Measurements from ENCODE around the gene SEC11A.

Gene SEC11A

DNA sequence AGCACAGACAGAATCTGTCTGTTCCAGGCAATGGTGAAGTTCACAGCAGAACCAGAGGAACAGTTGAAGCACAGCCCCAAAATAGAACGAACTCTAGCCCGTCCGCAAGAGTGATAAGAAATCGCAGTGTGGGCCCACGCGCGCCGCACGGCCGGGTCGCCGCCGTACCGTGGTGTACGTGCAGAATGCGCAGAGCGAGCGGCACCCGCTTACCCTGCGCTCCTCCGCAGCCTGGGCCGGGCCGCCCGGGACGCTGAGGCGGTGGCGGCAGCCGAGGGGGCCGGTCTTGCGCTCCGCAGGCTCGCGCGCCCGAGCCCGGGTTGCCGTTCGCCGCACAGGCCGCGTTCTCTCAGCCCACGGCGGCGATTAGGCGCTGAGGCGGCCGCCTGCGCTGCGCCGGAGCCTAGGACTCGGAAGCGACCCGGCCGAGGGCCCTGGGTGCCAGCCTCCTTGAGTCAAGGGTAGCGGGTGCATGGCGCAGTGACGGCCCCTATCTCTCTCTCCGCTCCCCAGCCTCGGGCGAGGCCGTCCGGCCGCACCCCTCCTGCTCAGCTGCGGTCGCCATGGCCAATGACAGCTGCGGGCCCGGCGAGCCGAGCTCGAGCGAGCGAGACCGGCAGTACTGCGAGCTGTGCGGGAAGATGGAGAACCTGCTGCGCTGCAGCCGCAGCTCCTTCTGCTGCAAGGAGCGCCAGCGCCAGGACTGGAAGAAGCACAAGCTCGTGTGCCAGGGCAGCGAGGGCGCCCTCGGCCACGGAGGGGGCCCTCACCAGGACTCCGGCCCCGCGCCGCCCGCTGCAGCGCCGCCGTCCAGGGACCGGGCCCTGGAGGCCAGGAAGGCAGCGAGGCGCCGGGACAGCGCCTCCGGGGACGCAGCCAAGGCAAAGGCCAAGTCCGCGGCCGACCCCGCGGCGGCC, 82.4 kb downstream of the SEC11A start:
- Histone ChIP-seq H3K27ac (peak overlapping the region; percentile 86), H3K36me3 (peaks cover 9% of the 10 kb centered on the region), H3K4me1 (ENCODE audit: control insufficient read depth in 1 of 2, insufficient read depth in 1 of 2, low read depth in 1 of 2, low read length in 1 of 2) (peaks cover 37 to 41% of the 10 kb centered on the region in 2 experiments), H3K9me3 (no peaks in the 10 kb centered on the region), H3K4me3 (ENCODE audit: low read depth in 1 of 2, low read length in 1 of 2) (peak overlapping the region; percentile 72 to 75), H3K27me3 (no peaks in the 10 kb centered on the region)
- TF ChIP-seq, protein P1, sequence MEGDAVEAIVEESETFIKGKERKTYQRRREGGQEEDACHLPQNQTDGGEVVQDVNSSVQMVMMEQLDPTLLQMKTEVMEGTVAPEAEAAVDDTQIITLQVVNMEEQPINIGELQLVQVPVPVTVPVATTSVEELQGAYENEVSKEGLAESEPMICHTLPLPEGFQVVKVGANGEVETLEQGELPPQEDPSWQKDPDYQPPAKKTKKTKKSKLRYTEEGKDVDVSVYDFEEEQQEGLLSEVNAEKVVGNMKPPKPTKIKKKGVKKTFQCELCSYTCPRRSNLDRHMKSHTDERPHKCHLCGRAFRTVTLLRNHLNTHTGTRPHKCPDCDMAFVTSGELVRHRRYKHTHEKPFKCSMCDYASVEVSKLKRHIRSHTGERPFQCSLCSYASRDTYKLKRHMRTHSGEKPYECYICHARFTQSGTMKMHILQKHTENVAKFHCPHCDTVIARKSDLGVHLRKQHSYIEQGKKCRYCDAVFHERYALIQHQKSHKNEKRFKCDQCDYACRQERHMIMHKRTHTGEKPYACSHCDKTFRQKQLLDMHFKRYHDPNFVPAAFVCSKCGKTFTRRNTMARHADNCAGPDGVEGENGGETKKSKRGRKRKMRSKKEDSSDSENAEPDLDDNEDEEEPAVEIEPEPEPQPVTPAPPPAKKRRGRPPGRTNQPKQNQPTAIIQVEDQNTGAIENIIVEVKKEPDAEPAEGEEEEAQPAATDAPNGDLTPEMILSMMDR (IDR thresholded peaks at IDR 0.05) = no peak

DNA sequence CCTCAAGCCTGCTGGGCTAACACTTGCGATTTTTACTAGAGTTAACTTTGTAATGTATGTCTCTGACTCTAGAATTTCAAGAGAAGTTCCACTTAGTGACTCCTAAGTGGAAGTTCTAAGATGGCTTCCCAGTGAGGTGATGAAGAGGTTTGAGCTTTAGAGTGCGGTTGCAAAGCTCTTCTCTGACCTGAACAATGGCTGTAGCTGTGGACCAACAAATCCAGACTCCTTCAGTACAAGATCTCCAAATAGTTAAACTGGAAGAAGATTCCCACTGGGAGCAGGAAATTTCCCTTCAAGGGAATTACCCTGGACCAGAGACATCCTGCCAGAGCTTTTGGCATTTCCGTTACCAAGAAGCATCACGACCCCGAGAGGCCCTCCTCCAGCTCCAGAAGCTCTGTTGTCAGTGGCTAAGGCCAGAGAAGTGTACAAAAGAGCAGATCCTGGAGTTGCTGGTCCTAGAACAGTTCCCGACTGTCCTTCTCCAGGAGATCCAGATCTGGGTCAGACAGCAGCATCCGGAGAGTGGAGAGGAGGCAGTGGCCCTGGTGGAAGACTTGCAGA, 84.2 kb downstream of the SEC11A start:
- Histone ChIP-seq H3K36me3 (no peaks in the 10 kb centered on the region), H3K27ac (peak overlapping the region; percentile 77), H3K9me3 (no peaks in the 10 kb centered on the region), H3K4me1 (ENCODE audit: control insufficient read depth in 1 of 2, insufficient read depth in 1 of 2, low read depth in 1 of 2, low read length in 1 of 2) (peaks cover 37 to 41% of the 10 kb centered on the region in 2 experiments), H3K4me3 (ENCODE audit: low read depth in 1 of 2, low read length in 1 of 2) (peak overlapping the region; percentile 79 to 94), H3K27me3 (no peaks in the 10 kb centered on the region)
- TF ChIP-seq, protein P1 (IDR thresholded peaks at IDR 0.05) = no peak

DNA sequence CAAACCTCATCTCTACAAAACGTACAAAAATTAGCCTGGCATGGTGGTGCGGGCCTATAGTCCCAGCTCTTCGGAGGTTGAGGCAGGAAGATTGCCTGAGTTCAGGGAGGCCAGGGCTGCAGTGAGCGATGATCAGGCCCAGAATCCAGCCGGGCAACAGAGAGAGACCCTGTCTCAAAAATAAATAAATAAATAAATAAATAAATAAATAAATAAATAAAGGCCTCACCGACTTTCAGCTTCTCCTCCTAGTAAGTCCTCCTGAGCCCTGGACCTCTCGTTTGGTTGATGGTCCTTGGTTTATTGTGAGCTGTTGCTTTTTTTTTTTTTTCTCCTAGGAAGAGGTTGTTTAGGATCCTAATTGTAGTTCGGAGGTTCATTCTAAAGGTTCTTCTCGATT, 86.9 kb downstream of the SEC11A start:
- Histone ChIP-seq H3K27me3 (no peaks in the 10 kb centered on the region), H3K27ac (no peak overlapping the region), H3K4me3 (ENCODE audit: low read depth in 1 of 2, low read length in 1 of 2) (no peak overlapping the region), H3K4me1 (ENCODE audit: control insufficient read depth in 1 of 2, insufficient read depth in 1 of 2, low read depth in 1 of 2, low read length in 1 of 2) (peaks cover 40 to 43% of the 10 kb centered on the region in 2 experiments), H3K9me3 (no peaks in the 10 kb centered on the region), H3K36me3 (no peaks in the 10 kb centered on the region)
- TF ChIP-seq, protein P1 (IDR thresholded peaks at IDR 0.05) = no peak

DNA sequence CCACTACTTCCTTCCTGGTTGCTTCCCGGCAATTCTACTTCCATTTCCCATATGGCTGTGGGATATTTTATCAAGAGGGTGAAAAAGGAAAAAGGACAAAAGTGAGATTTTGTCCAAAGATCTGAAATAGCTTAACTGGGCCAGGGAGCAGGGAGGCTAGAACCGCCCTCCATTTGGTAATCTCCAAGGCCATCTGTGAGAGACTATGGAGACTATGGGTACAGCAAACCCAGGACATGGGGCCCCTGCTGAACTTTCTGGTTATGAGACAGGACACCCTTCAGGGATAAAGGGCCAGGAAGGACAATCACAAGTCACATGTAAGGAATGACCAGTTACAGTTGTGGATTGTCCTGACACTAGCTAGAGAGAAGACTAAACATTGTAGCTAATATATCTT, 90.8 kb downstream of the SEC11A start:
- TF ChIP-seq, protein P1 (IDR thresholded peaks at IDR 0.05) = no peak
- Histone ChIP-seq H3K27me3 (no peaks in the 10 kb centered on the region), H3K36me3 (no peaks in the 10 kb centered on the region)

DNA sequence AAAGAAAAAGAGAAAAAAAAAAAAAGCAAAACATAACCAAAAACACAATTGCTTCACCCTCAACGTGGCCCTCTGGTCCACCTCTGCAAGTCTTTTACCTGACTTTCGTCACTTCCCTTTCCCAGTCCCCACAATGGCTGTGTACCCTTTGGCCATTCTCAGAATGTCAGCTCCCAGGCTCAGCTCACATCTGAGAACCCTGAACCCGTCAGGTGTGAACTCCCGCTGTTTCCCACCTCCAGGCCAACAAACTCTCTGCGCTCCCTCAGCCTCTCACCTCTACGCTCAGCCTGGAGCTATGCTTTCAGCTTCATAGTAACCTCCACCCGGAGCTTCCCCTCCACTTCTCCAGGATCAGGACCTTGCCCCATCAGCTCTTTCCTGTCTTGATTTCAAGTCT, 91.6 kb downstream of the SEC11A start:
- Histone ChIP-seq H3K36me3 (no peaks in the 10 kb centered on the region), H3K4me1 (ENCODE audit: control insufficient read depth in 1 of 2, insufficient read depth in 1 of 2, low read depth in 1 of 2, low read length in 1 of 2) (peaks cover 11 to 13% of the 10 kb centered on the region in 2 experiments), H3K27ac (no peak overlapping the region), H3K9me3 (peaks cover 10% of the 10 kb centered on the region), H3K27me3 (no peaks in the 10 kb centered on the region), H3K4me3 (ENCODE audit: low read depth in 1 of 2, low read length in 1 of 2) (no peak overlapping the region)
- TF ChIP-seq, protein P1 (IDR thresholded peaks at IDR 0.05) = no peak

More for the DNA sequence above, 90.8 kb downstream of the SEC11A start:
- peaks cover 10% of the 10 kb centered on the region for H3K9me3 ChIP-seq
- no peak overlapping the region for H3K4me3 ChIP-seq (ENCODE audit: low read depth in 1 of 2, low read length in 1 of 2)
- peaks cover 12 to 13% of the 10 kb centered on the region in 2 experiments for H3K4me1 ChIP-seq (ENCODE audit: control insufficient read depth in 1 of 2, insufficient read depth in 1 of 2, low read depth in 1 of 2, low read length in 1 of 2)
- no peak overlapping the region for H3K27ac ChIP-seq

Measured in neutrophil (primary cell).